ENCODE data around the gene CAV1. TPM values are rescaled to one million over a fixed set of nuclear protein-coding genes. Genes with fewer than 3 reads are reported as not detected.

Gene CAV1
- total RNA-seq, 1 donor from 2014 or later = 531 TPM

DNA sequence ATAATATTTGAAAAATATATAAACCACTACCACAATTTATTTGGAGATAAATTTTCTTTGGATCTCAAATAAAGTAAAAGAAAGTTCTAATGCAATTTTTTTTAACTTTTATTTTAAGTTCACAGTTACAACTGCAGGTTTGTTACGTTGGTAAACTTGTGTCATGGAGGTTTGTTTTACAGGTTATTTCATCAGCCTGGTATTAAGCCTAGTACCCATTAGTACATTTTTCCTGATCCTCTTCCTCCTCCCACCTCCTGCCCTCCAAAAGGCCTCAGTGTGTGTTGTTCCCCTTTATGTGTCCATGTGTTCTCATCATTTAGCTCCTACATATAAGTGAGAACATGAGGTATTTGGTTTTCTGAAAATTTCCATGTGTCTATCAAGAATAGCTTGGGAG is 54.5 kb downstream of the CAV1 start:
- intact Hi-C loops (cut with DNase I) = no loop called here
- Histone ChIP-seq H3K27me3 (ENCODE audit: low read depth) (no peaks in the 10 kb centered on the region), H3K27ac (no peak overlapping the region), H3K36me3 (no peaks in the 10 kb centered on the region), H3K4me1 (peaks cover 38% of the 10 kb centered on the region), H3K4me3 (no peak overlapping the region), H3K9me3 (no peaks in the 10 kb centered on the region)
- ATAC-seq (no peak), DNase-seq (no peak)
- TF ChIP-seq, protein P1, sequence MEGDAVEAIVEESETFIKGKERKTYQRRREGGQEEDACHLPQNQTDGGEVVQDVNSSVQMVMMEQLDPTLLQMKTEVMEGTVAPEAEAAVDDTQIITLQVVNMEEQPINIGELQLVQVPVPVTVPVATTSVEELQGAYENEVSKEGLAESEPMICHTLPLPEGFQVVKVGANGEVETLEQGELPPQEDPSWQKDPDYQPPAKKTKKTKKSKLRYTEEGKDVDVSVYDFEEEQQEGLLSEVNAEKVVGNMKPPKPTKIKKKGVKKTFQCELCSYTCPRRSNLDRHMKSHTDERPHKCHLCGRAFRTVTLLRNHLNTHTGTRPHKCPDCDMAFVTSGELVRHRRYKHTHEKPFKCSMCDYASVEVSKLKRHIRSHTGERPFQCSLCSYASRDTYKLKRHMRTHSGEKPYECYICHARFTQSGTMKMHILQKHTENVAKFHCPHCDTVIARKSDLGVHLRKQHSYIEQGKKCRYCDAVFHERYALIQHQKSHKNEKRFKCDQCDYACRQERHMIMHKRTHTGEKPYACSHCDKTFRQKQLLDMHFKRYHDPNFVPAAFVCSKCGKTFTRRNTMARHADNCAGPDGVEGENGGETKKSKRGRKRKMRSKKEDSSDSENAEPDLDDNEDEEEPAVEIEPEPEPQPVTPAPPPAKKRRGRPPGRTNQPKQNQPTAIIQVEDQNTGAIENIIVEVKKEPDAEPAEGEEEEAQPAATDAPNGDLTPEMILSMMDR (IDR thresholded peaks at IDR 0.05) = no peak

DNA sequence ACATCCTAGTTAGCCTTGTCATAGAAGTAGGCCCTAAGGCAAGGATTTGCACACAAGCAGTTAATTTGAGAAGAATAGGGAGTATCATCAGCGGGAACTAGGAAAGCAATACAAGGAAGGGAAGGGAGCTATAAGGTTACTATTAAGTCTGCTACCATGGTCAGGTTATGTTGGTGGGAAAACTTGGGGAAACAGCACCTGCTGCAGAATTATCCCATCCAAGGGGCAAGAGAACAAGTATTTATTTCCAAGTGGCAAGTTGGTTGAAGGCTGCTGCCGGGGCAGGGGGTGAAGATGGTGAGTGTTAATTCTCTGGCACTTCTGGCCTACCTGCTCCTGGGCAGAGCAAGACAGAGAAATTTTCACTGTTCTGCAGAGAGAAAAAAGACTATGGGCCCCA is 55.0 kb downstream of the CAV1 start:
- Histone ChIP-seq H3K4me3 (no peak overlapping the region), H3K27ac (no peak overlapping the region), H3K4me1 (peaks cover 33% of the 10 kb centered on the region), H3K9me3 (no peaks in the 10 kb centered on the region), H3K27me3 (ENCODE audit: low read depth) (no peaks in the 10 kb centered on the region), H3K36me3 (no peaks in the 10 kb centered on the region)
- ATAC-seq (no peak), DNase-seq (no peak)
- intact Hi-C loops (cut with DNase I) = no loop called here
- TF ChIP-seq, protein P1 (IDR thresholded peaks at IDR 0.05) = no peak

DNA sequence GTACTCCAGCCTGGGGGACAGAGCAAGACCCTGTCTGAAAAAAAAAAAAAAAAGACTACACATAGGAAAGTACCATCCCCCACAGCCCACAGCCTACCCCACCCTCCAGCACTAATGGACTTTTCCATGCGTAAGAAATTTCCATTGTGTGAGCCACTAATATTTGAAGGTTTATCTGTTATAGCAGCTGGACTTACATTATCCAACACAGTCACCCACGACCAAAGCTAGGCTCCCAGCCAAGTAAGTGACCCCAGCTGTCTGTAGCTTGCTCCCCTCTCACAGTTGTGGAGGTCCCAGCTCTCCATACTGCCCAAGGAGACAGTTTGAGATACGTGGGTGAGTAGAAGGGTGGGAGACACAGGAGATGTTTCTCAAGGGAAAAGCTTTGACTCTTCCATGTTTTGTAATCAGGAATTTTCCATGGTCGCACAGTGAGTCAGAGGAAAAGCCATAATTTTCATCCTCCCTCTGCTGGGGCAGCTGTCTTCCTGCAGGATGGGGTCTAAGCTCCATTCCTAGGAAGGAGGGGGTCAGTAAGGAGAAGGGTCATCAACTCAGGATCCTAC is 57.4 kb downstream of the CAV1 start:
- Histone ChIP-seq H3K27me3 (ENCODE audit: low read depth) (no peaks in the 10 kb centered on the region), H3K9me3 (no peaks in the 10 kb centered on the region), H3K4me1 (peaks cover 14% of the 10 kb centered on the region), H3K4me3 (no peak overlapping the region), H3K36me3 (no peaks in the 10 kb centered on the region), H3K27ac (no peak overlapping the region)
- TF ChIP-seq, protein P1 (IDR thresholded peaks at IDR 0.05) = no peak
- no peak for DNase-seq
- intact Hi-C loops (cut with DNase I) = no loop called here
- ATAC-seq = no peak

DNA sequence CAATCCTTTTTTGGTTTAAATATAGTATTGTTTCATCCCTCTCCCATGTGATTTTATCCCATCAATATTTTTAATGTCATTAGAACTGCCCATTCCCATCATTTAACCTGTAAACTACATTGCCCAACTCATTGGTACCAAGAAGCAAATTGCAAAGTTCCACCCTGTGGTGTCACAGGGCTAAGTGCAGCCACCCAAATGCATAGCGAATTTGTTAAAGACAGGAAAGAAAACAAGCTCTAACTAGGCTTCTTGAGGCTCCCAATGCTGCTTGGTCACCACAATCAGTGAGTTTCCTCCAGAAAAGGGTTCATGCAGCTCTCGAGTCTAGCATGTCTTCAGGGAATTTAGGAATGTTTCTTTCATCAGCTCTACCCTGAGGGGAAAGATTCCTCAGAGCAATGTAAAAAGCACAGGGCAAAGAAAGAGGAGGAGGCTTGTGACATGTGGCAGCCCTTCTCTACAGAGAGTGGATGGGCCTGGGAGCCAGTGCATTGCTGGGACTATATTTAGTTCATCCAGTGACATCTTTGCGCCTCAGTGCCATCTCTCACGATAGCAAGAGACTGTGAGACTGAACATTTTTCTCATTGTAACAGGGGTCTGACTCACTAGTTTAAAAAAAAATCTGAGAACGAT is 58.1 kb downstream of the CAV1 start:
- Histone ChIP-seq H3K36me3 (no peaks in the 10 kb centered on the region), H3K27me3 (ENCODE audit: low read depth) (no peaks in the 10 kb centered on the region), H3K27ac (no peak overlapping the region), H3K4me1 (peaks cover 10% of the 10 kb centered on the region), H3K4me3 (no peak overlapping the region), H3K9me3 (no peaks in the 10 kb centered on the region)
- TF ChIP-seq, protein P1 (IDR thresholded peaks at IDR 0.05) = no peak
- ATAC-seq = peak in 1 of 2 donors; percentile 57
- intact Hi-C loops (cut with DNase I) = no loop called here
- no peak for DNase-seq

DNA sequence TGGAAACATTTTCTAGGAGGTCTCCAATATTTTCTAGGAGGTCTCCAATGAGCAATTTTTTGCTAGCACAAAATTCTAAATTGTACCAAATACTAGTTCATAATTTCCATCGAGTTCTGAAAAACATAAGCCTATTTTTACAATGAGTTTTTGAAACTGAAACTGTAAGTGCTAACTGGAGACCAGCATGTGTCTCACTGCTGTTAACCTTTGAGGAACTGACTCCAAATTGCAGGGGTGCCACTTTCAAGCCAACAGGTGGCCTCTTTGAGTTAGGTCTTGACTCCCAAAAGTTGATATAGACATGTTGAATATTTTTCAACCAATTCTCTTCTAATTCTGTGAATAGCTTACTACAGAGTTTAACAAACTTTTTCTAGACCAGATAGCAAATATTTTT is 58.8 kb downstream of the CAV1 start:
- H3K9me3 ChIP-seq = no peaks in the 10 kb centered on the region
- no peaks in the 10 kb centered on the region for H3K27me3 ChIP-seq (ENCODE audit: low read depth)
- DNase-seq (no peak), ATAC-seq (no peak)
- H3K4me1 ChIP-seq = peaks cover 10% of the 10 kb centered on the region
- H3K36me3 ChIP-seq = no peaks in the 10 kb centered on the region
- H3K4me3 ChIP-seq = no peak overlapping the region
- intact Hi-C loops (cut with DNase I) = no loop called here
- peak overlapping the region; percentile 14 for H3K27ac ChIP-seq
- TF ChIP-seq, protein P1 (IDR thresholded peaks at IDR 0.05) = no peak
